Gastroesophageal sphincter (tissue), 4 donors: Measurements from ENCODE around the gene TTLL1. TPM values are rescaled to one million over a fixed set of nuclear protein-coding genes. Genes with fewer than 3 reads are reported as not detected.

Source experiments
- ATAC-seq: fragments of 150-250 bp; one replicate; pipeline ENCODE4 v1.9.1; 2016; ENCODE audit warnings: mild to moderate bottlenecking, moderate library complexity
- H3K27ac ChIP-seq, 4 donors: fragments of 200-600 bp; sonication (generic) in 3 of 4; 1 replicate in 3 of 4; 2 replicates in 1 of 4; pipeline ENCODE4 v1.5.1; 2016 to 2019
- H3K27me3 ChIP-seq: fragments of 200-600 bp; sonication (generic); one replicate; pipeline ENCODE4 v1.5.1; 2019
- H3K36me3 ChIP-seq, 2 donors: fragments of 200-600 bp; sonication (generic); one replicate each; pipeline ENCODE4 v1.5.1; 2019; ENCODE audit warnings: control low read depth in 1 of 2
- H3K4me1 ChIP-seq, 3 donors: fragments of 200-600 bp; sonication (generic); 1 replicate in 2 of 3; 2 replicates in 1 of 3; pipeline ENCODE4 v1.5.1; 2016 to 2019; ENCODE audit warnings: control low read depth in 2 of 3
- H3K4me3 ChIP-seq, 2 donors: fragments of 200-600 bp; sonication (generic); one replicate each; pipeline ENCODE4 v1.5.1; 2019; ENCODE audit warnings: mild to moderate bottlenecking in 1 of 2, moderate library complexity in 1 of 2
- H3K9me3 ChIP-seq, 3 donors: fragments of 200-600 bp; sonication (generic); one replicate each; pipeline ENCODE4 v1.5.1; 2017 to 2019; ENCODE audit warnings: control low read depth in 2 of 3
- EP300 ChIP-seq: sonication (generic); formaldehyde crosslinking; IDR thresholded peaks from one replicate; pipeline ENCODE4 v1.6.1; 2017; ENCODE audit warnings: antibody characterized with exemption, mild to moderate bottlenecking
- POLR2A ChIP-seq, 2 donors: fragments of 450-650 bp; IDR thresholded peaks; one replicate each; pipeline ENCODE4 v1.6.1; 2017; ENCODE audit warnings: antibody characterized with exemption in 2 of 2, mild to moderate bottlenecking in 2 of 2, moderate library complexity in 1 of 2
- POLR2AphosphoS5 ChIP-seq: sonication (generic); formaldehyde crosslinking; IDR thresholded peaks from one replicate; pipeline ENCODE4 v1.6.1; 2017; ENCODE audit warnings: antibody characterized with exemption
- WGBS, 2 donors: methylation state at CpG; one replicate each; pipeline ENCODE4 v1.1.5; 2018; ENCODE audit warnings: low coverage in 1 of 2; 5-methylcytosine and 5-hydroxymethylcytosine counted together
- total RNA-seq, 4 donors: library from RNA; depleted of rRNA; stranded (reverse); fragments of >200 nt; gene quantifications; one replicate each; pipeline ENCODE4 v1.1.0, GENCODE V29; 2016
- TF ChIP-seq, protein P1 (sequence below), 4 experiments: fragments of 200-600 bp in 2 of 4; fragments of 450-650 bp in 2 of 4; sonication (generic) in 1 of 4; IDR thresholded peaks; one replicate each; pipeline ENCODE4 v1.5.1; 2017 to 2019; ENCODE audit warnings: antibody characterized with exemption in 4 of 4, mild to moderate bottlenecking in 2 of 4, moderate library complexity in 2 of 4

The TTLL1 gene
- total RNA-seq, 4 donors from 2014 or later: 3.9 to 8.0 (median 5.4) TPM

DNA sequence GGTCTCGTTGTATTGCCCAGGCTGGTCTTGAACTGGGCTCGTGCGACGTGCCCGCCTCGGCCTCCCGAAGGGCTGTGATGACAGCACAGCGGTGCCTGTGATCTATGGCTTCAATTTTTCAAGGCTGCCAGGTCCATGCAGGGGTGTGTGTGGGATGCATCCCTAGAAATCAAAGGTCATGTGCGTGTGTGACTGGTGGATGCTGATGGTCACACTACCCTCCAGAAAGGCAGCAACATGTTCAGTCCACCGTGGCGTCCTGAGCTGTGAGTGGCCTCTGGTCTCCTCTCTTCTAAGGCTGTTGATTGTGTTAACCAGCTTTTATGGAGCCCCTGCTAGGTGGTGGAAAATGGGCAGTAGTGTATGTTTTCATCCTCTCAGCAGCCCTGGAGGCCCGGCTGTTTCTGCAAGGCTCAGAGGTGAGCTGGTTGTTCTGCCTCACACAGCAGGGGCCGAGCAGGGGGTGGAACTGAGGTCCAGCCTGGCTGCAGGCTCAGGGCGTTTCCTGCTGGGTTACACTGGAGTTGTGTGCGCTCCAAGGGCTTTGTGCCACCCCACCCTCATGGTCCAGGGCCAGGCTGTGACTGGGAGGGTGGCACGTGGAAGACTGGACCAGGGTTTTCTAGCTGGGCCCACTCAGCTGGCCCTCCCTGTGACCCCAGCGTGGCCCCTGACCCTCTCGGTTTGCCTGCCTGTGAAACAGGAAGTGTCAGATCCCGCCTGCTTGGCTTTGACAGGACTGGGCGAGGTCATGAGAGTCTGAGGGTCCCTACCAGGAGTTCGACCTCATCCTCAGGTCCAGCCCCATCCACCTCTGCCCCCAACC lies 29.0 kb upstream of the TTLL1 start:
- no peaks in the 10 kb centered on the region for H3K36me3 ChIP-seq
- no peak overlapping the region for H3K4me3 ChIP-seq
- H3K27ac ChIP-seq: no peak overlapping the region
- H3K27me3 ChIP-seq: peaks cover 45% of the 10 kb centered on the region
- WGBS, 2 donors: no CpG with 5 or more reads among the region's 21 CpGs
- TF ChIP-seq POLR2A (IDR thresholded peaks at IDR 0.05) (no peak), EP300 (no peak), POLR2AphosphoS5 (no peak)
- TF ChIP-seq, protein P1, sequence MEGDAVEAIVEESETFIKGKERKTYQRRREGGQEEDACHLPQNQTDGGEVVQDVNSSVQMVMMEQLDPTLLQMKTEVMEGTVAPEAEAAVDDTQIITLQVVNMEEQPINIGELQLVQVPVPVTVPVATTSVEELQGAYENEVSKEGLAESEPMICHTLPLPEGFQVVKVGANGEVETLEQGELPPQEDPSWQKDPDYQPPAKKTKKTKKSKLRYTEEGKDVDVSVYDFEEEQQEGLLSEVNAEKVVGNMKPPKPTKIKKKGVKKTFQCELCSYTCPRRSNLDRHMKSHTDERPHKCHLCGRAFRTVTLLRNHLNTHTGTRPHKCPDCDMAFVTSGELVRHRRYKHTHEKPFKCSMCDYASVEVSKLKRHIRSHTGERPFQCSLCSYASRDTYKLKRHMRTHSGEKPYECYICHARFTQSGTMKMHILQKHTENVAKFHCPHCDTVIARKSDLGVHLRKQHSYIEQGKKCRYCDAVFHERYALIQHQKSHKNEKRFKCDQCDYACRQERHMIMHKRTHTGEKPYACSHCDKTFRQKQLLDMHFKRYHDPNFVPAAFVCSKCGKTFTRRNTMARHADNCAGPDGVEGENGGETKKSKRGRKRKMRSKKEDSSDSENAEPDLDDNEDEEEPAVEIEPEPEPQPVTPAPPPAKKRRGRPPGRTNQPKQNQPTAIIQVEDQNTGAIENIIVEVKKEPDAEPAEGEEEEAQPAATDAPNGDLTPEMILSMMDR (IDR thresholded peaks at IDR 0.05): no peak
- no peaks in the 10 kb centered on the region for H3K9me3 ChIP-seq
- no peaks in the 10 kb centered on the region for H3K4me1 ChIP-seq
- ATAC-seq: no peak

DNA sequence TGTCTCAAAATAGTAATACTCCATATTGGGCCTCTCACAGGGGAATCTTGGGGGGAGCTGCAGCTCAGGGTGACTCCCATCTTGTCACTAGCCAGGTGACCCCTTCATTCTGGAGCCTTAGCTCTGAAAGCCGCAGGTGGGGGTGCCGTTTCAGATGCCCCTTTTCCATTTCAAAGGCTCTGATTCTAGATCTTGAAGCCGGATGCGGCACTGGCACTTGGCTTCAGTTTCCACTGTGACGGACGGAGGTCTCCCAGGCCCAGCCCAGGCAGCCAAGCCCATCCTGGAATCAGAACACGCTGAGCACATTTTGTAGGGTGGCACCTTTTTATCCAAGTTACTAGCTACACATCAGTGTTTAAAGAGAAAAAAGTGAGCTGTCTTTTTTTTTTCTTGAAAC lies 27.7 kb upstream of the TTLL1 start:
- 83% methylated on average over 7 of the region's 7 CpGs; no CpG with 5 or more reads in 1 of the 2 donors for WGBS, 2 donors
- H3K27me3 ChIP-seq: peaks cover 58% of the 10 kb centered on the region
- no peaks in the 10 kb centered on the region for H3K4me1 ChIP-seq
- H3K36me3 ChIP-seq: no peaks in the 10 kb centered on the region
- H3K27ac ChIP-seq: no peak overlapping the region
- no peak overlapping the region for H3K4me3 ChIP-seq
- H3K9me3 ChIP-seq: no peaks in the 10 kb centered on the region
- no peak for TF ChIP-seq EP300
- no peak for ATAC-seq

DNA sequence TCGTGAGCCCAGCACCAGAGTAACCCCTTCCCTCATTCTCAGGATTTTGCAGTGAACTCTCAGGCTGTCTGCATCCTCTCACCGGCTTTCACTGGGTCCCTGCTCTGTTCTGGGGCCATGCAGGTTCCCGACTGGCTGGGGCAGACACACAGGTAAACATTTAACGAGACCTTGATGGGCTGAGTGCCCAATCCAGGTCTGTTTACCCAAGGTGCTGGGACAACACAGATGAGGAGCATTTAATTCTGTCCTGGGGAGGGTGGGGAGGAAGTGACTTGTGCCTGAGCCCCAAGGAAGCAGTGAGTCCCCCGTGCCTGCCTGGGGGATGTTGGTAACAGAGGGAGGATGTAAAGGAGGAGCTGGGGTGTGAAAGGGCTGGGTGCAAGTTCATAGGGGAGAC lies 25.8 kb upstream of the TTLL1 start:
- Histone ChIP-seq H3K4me1 (peaks cover 2 to 19% (median 15%) of the 10 kb centered on the region in 3 donors), H3K27me3 (peaks cover 78% of the 10 kb centered on the region), H3K4me3 (no peak overlapping the region), H3K36me3 (no peaks in the 10 kb centered on the region), H3K9me3 (no peaks in the 10 kb centered on the region), H3K27ac (no peak overlapping the region)
- WGBS, 2 donors: 29 to 42% methylated on average over 1 to 4 of the region's 5 CpGs
- no peak for ATAC-seq
- TF ChIP-seq, protein P1 (IDR thresholded peaks at IDR 0.05): no peak
- TF ChIP-seq POLR2A (IDR thresholded peaks at IDR 0.05) (no peak), EP300 (no peak), POLR2AphosphoS5 (no peak)

DNA sequence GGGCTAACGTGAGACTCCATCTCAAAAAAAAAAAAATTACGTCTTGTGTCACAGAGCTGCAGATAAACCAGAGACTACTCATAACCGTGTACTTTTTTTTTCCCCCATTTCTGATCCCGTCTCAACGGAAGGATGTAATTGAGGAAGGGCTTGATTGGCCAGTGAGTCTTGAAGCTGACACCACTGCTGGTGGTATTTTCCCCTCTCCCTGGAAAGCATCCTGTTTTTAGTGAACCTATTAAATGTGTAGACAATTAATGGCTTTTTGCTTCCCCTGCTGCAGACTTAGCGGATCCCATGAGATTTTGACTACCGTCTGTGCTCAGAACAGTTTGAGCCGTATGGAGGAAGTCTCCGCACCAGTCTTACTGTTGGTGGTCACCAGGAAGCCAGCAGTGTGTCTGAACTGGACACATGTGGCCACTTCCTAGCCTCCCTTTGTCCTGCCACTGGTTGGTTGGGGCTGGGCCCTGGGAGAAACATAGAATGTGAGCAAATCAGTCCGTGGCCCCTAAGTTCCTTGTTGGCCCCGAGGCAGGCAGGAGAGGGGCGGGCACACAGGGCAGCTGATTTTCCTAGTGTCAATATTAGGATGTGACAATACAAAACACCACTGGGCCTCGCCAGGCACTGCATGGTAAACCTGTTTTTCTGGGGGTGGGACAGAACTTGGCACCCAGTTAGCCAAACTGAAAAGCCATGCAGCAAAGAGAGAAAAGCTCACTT lies 24.5 kb upstream of the TTLL1 start:
- Histone ChIP-seq H3K27me3 (peaks cover 82% of the 10 kb centered on the region), H3K36me3 (no peaks in the 10 kb centered on the region)
- ATAC-seq: no peak

DNA sequence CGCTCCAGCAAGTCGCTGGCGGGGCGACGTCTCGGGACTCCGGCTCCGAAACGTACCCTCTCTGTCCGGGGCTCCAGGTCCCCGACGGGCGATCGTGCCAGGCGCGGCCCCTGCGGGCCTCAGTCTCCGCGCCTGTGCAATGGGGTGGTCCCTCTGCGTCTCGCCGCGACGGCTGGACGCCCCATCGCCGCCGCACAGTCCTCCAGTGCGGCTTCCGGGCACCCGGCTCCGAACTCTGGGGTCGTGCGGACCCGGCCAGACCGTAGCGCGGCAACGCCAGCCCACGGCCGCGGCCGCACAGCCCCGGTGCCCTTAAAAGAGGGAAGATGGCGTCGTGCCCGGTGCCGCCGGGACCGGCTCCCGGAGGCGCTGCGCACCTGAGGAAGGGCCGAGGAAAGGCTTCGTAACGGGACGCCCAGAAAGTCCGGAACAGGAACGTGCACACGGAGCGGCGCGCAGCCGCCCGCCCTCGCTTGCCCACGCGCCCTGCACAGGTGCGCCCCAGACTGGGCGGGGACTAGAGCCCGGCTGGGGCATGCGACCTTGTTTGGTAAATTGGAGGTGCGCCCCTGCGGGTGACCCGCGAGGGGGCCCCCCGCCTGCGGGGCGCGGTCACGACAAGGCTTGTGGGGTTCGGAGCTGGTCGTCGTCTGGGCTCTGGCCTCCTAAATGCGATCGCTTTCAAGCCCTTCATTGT lies 21.9 kb upstream of the TTLL1 start:
- H3K4me3 ChIP-seq: peak overlapping the region; percentile 26 to 58
- H3K4me1 ChIP-seq: peaks cover 2 to 23% (median 16%) of the 10 kb centered on the region in 3 donors
- no CpG with 5 or more reads among the region's 86 CpGs for WGBS, 2 donors
- ATAC-seq: peak; percentile 40
- no peaks in the 10 kb centered on the region for H3K36me3 ChIP-seq
- TF ChIP-seq, protein P1 (IDR thresholded peaks at IDR 0.05): no peak
- TF ChIP-seq POLR2AphosphoS5: no peak
- no peak for TF ChIP-seq POLR2A (IDR thresholded peaks at IDR 0.05)
- no peak for TF ChIP-seq EP300
- peak overlapping the region in 1 of 4 donors; percentile 19 for H3K27ac ChIP-seq
- peaks cover 69% of the 10 kb centered on the region for H3K27me3 ChIP-seq
- no peaks in the 10 kb centered on the region for H3K9me3 ChIP-seq

More for the DNA sequence above, 24.5 kb upstream of the TTLL1 start:
- Histone ChIP-seq H3K4me3 (no peak overlapping the region), H3K9me3 (no peaks in the 10 kb centered on the region), H3K27ac (no peak overlapping the region), H3K4me1 (peaks cover 2 to 23% (median 16%) of the 10 kb centered on the region in 3 donors)
- 61 to 63% methylated on average over 8 to 11 of the region's 13 CpGs for WGBS, 2 donors
- TF ChIP-seq EP300 (no peak), POLR2AphosphoS5 (no peak), POLR2A (IDR thresholded peaks at IDR 0.05) (no peak)
- TF ChIP-seq, protein P1 (IDR thresholded peaks at IDR 0.05): no peak
